ENCODE data around the gene KATNBL1.
A peak's percentile ranks its signal among the peaks of the same experiment; 100 is the strongest.

DNA sequence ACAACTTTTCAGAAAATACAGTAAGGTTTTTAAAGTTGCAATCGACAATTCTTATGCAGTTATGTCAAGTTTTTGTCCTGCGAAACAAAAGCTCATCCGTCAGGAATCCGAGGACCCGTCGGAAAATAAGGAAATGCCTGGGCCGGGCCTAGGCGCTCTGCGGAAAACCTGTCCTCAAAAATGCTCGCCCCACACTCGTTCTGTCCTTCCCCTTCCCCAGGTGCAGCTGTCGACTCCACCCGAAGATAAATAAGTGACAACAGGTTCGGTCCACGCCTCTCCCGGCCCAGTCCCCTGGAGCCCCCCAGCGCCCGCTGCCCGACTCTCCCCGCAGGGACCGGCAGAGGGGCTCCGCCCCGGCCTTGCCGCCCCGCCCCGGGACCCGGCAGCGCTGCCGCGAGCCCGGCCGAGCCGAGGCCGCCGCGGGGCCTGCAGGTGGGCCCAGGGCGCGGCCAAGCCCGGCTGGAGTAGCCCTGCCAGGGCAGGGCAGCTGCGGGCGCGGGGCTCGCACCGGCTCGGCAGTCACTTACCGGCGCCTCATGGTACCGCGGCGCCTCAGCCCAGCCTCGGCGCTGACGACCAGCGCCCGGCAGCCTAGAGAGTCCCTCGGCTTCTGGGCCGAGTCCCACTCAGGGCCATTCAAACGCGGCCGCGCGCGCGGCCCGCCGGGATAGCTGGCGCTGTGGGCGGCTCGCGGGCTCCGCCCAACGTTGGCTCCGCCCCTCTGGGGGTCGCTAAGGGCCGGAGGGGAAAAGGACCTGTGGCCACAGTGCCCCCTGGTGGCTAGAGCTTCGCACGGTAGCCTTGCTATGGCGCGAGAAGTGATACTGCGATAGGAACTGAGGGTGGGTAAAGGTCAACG, at the start of gene KATNBL1:
- TF ChIP-seq POLR2A (IDR thresholded peaks at IDR 0.05) (peak; percentile 21 to 78), POLR2AphosphoS5 (IDR thresholded peaks at IDR 0.05) (peak in 1 of 3 donors; percentile 41)

Data from suprapubic skin (tissue), 4 donors.